Mononuclear cell (primary cell): ENCODE data around the gene PLEKHO2. TPM values are rescaled to one million over a fixed set of nuclear protein-coding genes. Genes with fewer than 3 reads are reported as not detected.
A peak's percentile ranks its signal among the peaks of the same experiment; 100 is the strongest.
"Not testable (repeated sequence)": the region's sequence is repeated elsewhere in the genome, so short reads cannot be mapped to it uniquely, and the experiment has no call there.

Source experiments
- H3K27me3 ChIP-seq: 2 replicates; pipeline ENCODE4 v1.6.0; 2011; ENCODE audit warnings: low read length, control low read depth; ENCODE audit not compliant: insufficient read depth
- H3K4me1 ChIP-seq: 2 replicates; pipeline ENCODE4 v1.5.1; 2011; ENCODE audit warnings: mild to moderate bottlenecking, low read length, control low read depth; ENCODE audit not compliant: insufficient read depth
- H3K4me3 ChIP-seq: 2 replicates; pipeline ENCODE4 v1.5.1; 2011; ENCODE audit warnings: mild to moderate bottlenecking, low read length, moderate library complexity
- H3K9me3 ChIP-seq: 2 replicates; pipeline ENCODE4 v1.5.1; 2011; ENCODE audit warnings: low read depth, mild to moderate bottlenecking, control low read depth, low read length
- total RNA-seq: library from RNA; depleted of rRNA; stranded (reverse); fragments of >200 nt; gene quantifications from one replicate; pipeline ENCODE4 v1.2.3, GENCODE V29; 2012

Gene PLEKHO2
- total RNA-seq, result 68.6 TPM

DNA sequence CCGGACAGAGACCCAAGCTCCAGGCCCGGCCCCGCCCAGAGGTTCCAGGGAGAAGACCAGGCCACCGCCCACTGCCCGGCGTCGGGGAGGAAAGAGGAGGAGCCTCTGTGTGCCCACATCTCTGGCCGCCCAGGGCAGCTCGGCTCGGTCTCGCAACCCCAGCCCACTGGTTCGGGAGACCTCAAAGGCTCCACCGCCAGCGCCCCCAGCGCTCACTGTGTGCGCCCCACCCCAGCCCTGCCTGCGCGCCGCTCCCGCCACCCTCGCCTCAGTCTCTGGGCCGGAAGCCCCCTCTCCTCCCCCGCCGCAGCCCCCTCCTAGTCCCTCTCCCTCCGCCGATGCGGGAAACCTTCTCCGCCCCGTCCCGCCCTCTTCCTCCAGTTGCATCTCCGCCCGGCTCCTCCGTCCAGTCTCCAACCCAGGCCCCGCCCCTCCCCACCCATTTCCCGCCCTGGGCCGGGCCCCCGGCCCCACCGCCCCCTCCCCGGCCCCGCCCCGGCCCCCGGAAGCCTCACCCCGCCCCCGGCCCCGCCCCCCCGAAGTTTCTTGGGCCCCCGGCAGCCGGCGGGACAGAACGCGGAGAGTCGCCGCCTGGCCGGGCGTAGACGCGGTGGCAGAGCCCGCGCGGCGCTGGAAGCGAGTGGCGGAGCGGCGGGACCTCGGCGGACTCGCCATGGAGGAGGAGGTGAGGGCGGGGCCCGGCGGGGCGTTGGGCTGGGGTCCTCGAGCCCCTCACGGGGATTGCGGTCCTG lies at the start of gene PLEKHO2:
Gene PLEKHO2, plus strand, starts transcription at position 572 of the 752 bp plus-strand sequence. Its CDS starts 102 bp downstream, at position 674.
- H3K4me3 ChIP-seq, result peak within 1 kb of the TSS; percentile 95
- H3K9me3 ChIP-seq, result no peaks in the 10 kb centered on the region
- H3K4me1 ChIP-seq, result peaks cover 74% of the 10 kb centered on the region
- H3K27me3 ChIP-seq, result no peaks in the 10 kb centered on the region

DNA sequence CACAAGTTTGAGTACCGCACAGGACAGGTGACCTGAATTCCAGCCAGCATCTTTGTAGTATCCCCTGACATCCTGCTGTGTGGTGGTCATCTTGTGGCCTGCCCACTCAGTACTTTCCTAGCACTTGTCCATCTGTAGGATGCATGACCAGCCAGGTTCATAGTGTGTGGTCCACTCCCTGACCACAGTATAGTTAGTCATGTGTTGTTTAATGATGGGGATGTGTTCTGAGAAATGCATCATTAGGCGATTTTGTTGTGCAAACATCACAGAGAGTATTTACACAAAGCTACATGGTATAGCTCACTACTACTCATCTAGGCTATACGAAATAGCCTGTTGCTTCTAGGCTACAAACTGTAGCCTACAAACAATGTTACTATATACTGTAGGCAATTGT lies 49.4 kb upstream of the PLEKHO2 start:
- H3K9me3 ChIP-seq, result no peaks in the 10 kb centered on the region
- H3K4me1 ChIP-seq, result no peaks in the 10 kb centered on the region
- H3K27me3 ChIP-seq, result no peaks in the 10 kb centered on the region
- no peak overlapping the region for H3K4me3 ChIP-seq

DNA sequence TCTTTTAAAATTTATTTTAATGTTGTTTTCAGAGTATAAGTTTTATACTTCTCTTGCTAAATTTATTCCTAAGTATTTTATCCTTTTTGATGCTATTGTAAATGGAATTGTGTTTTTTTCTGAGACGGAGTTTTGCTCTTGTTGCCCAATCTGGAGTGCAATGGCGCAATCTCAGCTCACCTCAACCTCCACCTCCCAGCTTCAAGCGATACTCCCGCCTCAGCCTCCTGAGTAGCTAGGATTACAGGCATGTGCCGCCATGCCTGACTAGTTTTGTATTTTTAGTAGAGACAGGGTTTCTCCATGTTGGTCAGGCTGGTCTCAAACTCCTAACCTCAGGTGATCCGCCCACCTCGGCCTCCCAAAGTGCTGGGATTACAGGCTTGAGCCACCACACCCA lies 46.4 kb upstream of the PLEKHO2 start:
- H3K4me3 ChIP-seq, result not testable (repeated sequence)

DNA sequence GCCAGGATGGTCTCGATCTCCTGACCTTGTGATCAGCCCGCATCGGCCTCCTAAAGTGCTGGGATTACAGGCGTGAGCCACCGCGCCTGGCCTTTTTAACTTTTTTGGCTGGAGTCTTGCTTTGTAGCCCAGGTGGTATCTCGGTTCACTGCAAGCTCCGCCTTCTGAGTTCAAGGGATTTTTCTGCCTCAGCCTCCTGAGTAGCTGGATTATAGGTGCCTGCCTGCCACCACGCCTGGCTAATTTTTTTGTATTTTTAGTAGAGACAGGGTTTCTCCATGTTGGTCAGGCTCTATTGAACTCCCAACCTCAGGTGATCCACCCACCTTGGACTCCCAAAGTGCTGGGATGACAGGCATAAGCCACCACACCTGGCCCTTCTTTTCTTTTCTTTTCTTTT lies 45.8 kb upstream of the PLEKHO2 start:
- H3K4me3 ChIP-seq, H3K4me1 ChIP-seq, H3K27me3 ChIP-seq, H3K9me3 ChIP-seq: not testable (repeated sequence)

More for the DNA sequence above, 46.4 kb upstream of the PLEKHO2 start:
- H3K27me3 ChIP-seq, H3K9me3 ChIP-seq, H3K4me1 ChIP-seq: not testable (repeated sequence)

GRCh38 chr15:64798905-64799304 lies 42.8 kb upstream of the PLEKHO2 start:
- H3K9me3 ChIP-seq, H3K27me3 ChIP-seq, H3K4me3 ChIP-seq, H3K4me1 ChIP-seq: not testable (repeated sequence)

DNA sequence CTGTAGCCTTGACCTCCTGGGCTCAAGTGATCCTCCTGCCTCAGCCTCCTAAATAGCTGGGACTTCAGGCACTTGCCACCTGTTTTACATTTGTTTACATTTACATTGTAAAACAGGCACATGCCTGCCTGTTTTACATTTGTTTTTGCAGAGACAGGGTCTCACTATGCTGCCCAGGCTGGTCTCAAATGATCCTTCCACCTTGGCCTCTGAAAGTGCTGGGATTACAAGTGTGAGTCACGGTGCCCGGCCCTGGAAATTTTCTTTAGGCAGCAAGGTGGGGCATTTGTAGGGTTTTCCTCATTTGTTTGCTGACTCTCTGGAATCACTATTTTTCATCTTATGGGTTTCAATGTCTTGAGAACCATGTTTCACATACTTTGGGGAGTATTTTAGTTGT lies 41.2 kb upstream of the PLEKHO2 start:
- H3K4me3 ChIP-seq, result no peak overlapping the region
- H3K9me3 ChIP-seq, result no peaks in the 10 kb centered on the region
- no peaks in the 10 kb centered on the region for H3K4me1 ChIP-seq
- H3K27me3 ChIP-seq, result no peaks in the 10 kb centered on the region

DNA sequence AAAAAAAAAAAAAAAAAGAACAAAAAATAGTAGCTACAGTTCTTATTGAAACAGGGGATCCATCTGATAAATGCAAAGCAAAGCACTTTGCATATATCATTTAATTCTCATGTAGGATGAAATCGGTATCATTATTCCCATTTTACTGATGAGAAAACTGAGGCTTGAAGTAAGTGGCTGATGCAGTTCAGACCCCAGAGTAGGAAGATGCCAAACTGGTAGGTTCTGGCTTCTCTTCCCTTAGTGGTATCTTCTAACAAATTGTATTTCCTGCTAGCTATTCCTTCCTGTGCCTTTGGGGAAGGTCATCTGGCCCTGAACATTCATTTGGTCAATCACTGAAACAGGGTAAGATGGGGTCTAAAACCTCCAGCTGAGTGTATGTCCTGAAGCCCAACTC lies 38.2 kb upstream of the PLEKHO2 start:
- Histone ChIP-seq H3K9me3 (no peaks in the 10 kb centered on the region), H3K4me1 (no peaks in the 10 kb centered on the region), H3K4me3 (no peak overlapping the region), H3K27me3 (no peaks in the 10 kb centered on the region)

DNA sequence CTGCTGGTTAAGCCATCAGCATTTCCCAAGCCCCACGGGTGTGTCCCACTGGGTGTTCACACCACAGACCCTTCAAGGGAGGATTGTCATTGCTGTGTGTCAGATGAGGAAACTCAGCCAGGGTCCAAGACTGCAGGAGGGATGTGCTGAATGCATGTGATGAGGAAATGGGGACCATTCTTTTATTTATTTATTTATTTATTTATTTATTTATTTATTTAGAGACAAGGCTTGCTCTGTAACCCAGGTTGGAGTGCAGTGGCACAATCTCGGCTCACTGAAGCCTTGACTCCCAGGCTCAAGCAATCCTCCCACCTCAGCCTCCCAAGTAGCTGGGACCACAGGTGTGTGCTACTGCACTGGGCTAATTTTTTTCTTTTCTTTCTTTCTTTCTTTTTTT lies 37.1 kb upstream of the PLEKHO2 start:
- Histone ChIP-seq H3K9me3 (no peaks in the 10 kb centered on the region), H3K4me3 (no peak overlapping the region), H3K27me3 (no peaks in the 10 kb centered on the region), H3K4me1 (no peaks in the 10 kb centered on the region)

DNA sequence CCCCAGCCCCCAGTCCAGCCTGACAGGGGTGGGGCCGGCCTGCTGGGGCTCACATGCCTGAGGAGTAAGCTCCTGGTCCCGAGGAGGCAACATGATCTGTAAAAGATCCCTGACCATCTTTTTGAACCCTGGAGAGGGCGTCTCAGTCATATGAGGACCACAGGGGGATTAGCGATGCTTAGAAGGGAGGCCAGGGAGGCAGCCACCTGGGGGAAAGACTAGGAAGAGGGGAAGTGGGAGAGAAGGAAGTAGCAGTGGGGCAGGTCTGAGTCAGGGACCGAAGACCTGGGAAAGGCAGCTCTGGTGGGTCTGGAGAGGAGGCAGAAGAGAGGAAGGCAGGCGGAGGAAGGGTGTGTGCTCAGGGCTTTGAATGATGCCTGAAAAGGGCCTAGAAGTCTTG lies 35.2 kb upstream of the PLEKHO2 start:
- no peak overlapping the region for H3K4me3 ChIP-seq
- no peaks in the 10 kb centered on the region for H3K4me1 ChIP-seq
- H3K9me3 ChIP-seq, result no peaks in the 10 kb centered on the region
- no peaks in the 10 kb centered on the region for H3K27me3 ChIP-seq

DNA sequence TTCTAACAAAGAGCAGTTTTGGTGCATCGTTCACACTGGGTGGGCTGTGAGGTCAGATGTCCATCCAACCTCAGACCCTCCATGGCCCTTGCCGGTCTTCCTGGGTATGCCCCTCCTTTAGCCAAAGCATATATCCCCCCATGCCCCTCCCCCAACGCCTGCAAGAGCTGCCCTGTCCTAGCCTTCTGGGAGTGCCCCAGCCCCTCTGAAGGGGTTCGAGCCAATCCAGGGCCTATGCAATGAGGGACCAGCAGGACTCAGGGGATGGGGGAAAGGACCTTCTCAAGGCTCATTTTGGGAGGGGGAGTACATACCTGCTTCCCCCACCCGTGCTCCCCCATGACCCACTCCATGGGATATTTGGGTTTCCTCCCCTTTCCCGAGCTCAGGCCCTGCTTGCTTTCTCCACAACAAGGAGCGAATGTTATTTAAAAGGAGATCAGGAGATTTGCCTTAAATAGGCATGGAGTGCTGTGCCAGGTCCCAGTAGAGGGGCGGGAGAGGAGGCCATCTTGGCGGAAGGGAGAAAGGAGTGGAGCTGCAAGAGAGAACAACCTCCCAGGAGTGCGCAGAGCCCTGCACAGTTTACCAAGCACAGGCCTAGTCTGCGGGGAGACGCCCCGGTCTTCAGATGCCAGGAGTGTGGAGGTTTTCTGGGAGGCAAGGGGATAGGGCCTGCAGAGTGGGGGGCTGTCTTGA lies 34.5 kb upstream of the PLEKHO2 start:
- H3K27me3 ChIP-seq, result no peaks in the 10 kb centered on the region
- no peaks in the 10 kb centered on the region for H3K4me1 ChIP-seq
- H3K9me3 ChIP-seq, result no peaks in the 10 kb centered on the region
- no peak overlapping the region for H3K4me3 ChIP-seq

- Histone ChIP-seq H3K27me3 (no peaks in the 10 kb centered on the region), H3K4me3 (no peak overlapping the region), H3K9me3 (no peaks in the 10 kb centered on the region), H3K4me1 (no peaks in the 10 kb centered on the region)
Observed at GRCh38 chr15:64807751-64808222, 33.9 kb upstream of the PLEKHO2 start.

GRCh38 chr15:64808785-64809453 lies 32.8 kb upstream of the PLEKHO2 start:
- no peaks in the 10 kb centered on the region for H3K9me3 ChIP-seq

DNA sequence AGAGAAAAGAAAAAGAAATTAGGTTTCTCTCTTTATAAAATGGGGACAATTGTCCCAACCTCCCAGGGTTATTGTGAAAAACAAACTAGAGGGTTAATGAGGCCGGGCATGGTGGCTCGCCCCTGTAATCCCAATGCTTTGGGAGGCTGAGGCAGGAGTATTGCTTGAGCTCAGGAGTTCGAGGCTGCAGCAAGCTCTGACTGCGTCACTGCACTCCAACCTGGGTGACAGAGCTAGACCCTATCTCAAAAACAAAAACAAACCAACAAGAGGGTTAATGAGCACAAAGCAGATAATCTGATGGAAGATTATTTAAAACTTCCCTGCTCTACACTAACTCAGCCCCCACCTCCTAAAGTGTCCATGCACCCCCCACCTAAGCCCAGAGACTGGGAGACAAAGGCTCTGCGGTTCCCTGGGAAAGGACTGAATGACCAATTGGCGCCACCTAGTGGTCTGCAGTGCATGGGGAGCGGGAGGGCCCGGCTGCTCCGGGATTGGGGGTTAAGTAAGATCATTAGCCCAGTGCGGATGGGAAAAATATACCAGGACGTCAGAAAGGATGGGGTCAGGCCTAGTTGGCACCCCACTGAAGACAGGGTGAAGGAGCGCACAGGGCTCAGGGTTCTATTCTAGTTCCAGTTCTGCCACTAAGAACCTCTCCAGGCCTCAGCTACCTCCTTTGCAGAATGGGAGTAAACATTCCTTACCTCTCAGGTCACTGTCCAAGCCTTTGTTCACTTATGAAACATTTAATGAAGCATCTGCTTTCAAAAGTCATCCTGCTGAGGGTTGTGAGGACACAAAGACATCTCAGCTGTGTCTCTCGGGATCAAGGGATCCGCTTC lies 31.8 kb upstream of the PLEKHO2 start:
- H3K9me3 ChIP-seq, result no peaks in the 10 kb centered on the region

More at GRCh38 chr15:64808785-64809453, 32.8 kb upstream of the PLEKHO2 start:
- Histone ChIP-seq H3K27me3 (no peaks in the 10 kb centered on the region), H3K4me1 (no peaks in the 10 kb centered on the region), H3K4me3 (no peak overlapping the region)

DNA sequence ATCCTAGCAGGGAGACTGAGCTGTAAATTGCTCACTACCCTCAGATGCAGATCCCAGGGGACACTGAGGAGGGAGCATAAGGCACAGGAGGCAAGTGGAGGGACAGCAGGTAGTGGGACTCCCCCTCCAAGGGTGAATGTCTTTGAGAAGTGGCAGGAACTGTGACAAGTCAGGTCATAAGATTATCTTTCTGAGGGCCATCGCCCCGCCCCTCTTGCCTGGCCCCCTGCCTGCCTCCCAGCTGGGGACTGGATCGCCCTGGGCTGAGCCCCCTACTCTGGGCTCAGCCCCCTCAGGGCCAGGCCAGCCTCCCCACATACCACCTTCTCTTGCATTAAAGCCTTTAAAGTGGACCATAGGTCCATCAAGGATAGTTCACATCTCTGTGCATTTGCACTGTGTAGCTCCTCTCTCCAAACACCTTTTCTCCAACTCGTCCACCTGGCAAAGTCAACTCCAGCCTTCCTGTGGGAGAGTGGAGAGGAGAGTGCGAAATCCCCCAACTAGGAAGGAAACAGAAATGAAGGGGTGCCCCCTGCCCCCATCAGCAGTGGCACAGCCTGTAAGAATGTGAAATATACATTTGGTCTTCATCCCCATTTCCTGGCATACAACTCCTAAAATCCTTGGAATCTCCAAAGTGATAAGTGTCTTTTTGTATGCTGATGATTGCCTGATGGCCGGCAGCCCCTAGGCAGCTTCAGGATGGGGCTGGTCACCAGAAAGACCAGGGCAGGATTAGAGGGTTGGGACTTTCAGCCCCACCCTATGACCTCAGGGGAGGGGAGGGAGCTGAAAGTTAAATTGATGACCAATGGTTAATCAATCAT lies 31.0 kb upstream of the PLEKHO2 start:
- no peaks in the 10 kb centered on the region for H3K27me3 ChIP-seq
- H3K4me1 ChIP-seq, result no peaks in the 10 kb centered on the region
- no peaks in the 10 kb centered on the region for H3K9me3 ChIP-seq
- no peak overlapping the region for H3K4me3 ChIP-seq

More for the DNA sequence above, 31.8 kb upstream of the PLEKHO2 start:
- H3K4me1 ChIP-seq, result no peaks in the 10 kb centered on the region
- no peaks in the 10 kb centered on the region for H3K27me3 ChIP-seq
- H3K4me3 ChIP-seq, result no peak overlapping the region
